ENCODE results near the gene SLC9A7. TPM values are rescaled to one million over a fixed set of nuclear protein-coding genes. Genes with fewer than 3 reads are reported as not detected.

Gene SLC9A7
- total and polyA plus RNA-seq, 2 donors (not counting 1 experiment from before 2014, with no cell fraction given): 13.9 to 47.7 TPM

DNA sequence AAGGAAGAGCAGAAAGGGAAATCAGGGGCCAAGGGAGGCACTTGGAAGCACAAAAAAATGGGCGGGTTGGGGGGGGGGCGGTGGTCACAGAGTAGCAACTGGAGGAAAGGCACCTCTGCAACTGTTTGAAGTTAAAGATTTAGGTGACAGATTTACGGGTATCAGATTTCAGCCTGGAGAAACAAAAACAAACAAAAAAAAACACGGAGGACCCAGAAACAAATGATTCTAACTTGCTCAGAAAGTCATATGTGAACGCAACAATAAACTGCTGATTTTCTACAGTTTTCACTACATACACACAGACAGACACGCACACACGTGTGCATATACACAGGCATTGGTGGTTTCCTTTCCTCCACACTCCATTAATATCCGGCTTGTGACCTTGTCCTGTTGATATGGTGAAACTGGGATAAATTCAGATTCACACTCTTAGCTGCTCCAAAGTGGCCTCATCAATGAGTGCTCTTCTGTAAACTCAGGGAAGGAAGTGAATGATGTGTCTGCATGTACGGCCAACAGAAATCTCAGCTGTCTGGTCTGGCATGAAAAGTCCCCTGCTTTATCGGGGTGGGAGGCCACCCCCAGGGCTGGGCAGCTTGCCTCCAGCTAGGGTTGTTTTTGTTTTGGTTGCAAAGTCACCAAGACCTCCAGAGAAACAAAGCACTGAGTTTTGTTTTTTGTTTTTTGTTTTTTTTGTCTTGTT, 131.1 kb downstream of the SLC9A7 start:
- Histone ChIP-seq H3K9ac (ENCODE audit: insufficient read depth, low read length) (no peak overlapping the region), H3K27ac (ENCODE audit: insufficient read depth, low read length) (peak overlapping the region; percentile 44), H3K4me2 (ENCODE audit: extremely low read depth, insufficient read depth, low read length) (no peak overlapping the region), H3K79me2 (ENCODE audit: control insufficient read depth, insufficient read depth, low read length) (no peaks in the 10 kb centered on the region), H3K27me3 (ENCODE audit: control insufficient read depth, insufficient read depth, low read length) (no peaks in the 10 kb centered on the region), H3K9me3 (ENCODE audit: control insufficient read depth, insufficient read depth, low read depth, low read length) (no peaks in the 10 kb centered on the region), H3K4me1 (ENCODE audit: control insufficient read depth, extremely low read depth, insufficient read depth, low read length) (peaks cover 23% of the 10 kb centered on the region), H3K36me3 (ENCODE audit: control insufficient read depth, insufficient read depth, low read length) (no peaks in the 10 kb centered on the region), H3K4me3 (replicated peaks in 1 of 4; ENCODE audit: control extremely low read depth in 1 of 4, insufficient read depth in 1 of 4, low read depth in 3 of 4, low read length in 4 of 4) (no peak overlapping the region), H2AFZ (ENCODE audit: low read length) (no peak overlapping the region), H4K20me1 (ENCODE audit: control insufficient read depth, extremely low read depth, insufficient read depth, low read length) (no peaks in the 10 kb centered on the region)
- TF ChIP-seq EZH2 (IDR thresholded peaks at IDR 0.05; ENCODE audit: low read length, missing control alignments): no peak
- TF ChIP-seq, protein P1, sequence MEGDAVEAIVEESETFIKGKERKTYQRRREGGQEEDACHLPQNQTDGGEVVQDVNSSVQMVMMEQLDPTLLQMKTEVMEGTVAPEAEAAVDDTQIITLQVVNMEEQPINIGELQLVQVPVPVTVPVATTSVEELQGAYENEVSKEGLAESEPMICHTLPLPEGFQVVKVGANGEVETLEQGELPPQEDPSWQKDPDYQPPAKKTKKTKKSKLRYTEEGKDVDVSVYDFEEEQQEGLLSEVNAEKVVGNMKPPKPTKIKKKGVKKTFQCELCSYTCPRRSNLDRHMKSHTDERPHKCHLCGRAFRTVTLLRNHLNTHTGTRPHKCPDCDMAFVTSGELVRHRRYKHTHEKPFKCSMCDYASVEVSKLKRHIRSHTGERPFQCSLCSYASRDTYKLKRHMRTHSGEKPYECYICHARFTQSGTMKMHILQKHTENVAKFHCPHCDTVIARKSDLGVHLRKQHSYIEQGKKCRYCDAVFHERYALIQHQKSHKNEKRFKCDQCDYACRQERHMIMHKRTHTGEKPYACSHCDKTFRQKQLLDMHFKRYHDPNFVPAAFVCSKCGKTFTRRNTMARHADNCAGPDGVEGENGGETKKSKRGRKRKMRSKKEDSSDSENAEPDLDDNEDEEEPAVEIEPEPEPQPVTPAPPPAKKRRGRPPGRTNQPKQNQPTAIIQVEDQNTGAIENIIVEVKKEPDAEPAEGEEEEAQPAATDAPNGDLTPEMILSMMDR (conservative IDR thresholded peaks at IDR 0.05 in 1 of 2, IDR thresholded peaks at IDR 0.05 in 1 of 2; ENCODE audit: low read depth in 1 of 2, low read length in 2 of 2): no peak
- DNase-seq (ENCODE audit: low read depth in 2 of 2): peak in 1 of 2 donors; percentile 42

DNA sequence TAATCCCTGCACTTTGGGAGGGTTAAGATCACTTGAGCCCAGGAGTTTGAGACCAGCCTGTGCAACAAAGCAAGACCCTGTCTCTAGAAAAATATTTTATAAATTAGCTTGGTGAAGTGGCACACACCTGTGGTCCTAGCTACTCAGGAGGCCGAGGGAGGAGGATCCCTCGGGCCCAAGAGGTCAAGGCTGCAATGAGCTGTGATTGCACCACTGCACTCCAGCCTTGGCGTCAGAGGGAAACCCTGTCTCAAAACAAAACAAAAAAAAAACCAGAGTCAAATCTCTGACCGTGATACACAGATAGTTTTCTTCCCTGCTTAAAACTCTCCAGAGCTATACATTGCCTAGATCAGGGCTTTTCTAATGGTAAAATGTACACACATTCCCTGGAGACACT, 131.9 kb downstream of the SLC9A7 start:
- Histone ChIP-seq H2AFZ (ENCODE audit: low read length) (no peak overlapping the region), H3K4me3 (replicated peaks in 1 of 4; ENCODE audit: control extremely low read depth in 1 of 4, insufficient read depth in 1 of 4, low read depth in 3 of 4, low read length in 4 of 4) (no peak overlapping the region), H3K36me3 (ENCODE audit: control insufficient read depth, insufficient read depth, low read length) (no peaks in the 10 kb centered on the region), H3K27me3 (ENCODE audit: control insufficient read depth, insufficient read depth, low read length) (no peaks in the 10 kb centered on the region), H4K20me1 (ENCODE audit: control insufficient read depth, extremely low read depth, insufficient read depth, low read length) (no peaks in the 10 kb centered on the region), H3K9ac (ENCODE audit: insufficient read depth, low read length) (no peak overlapping the region), H3K9me3 (ENCODE audit: control insufficient read depth, insufficient read depth, low read depth, low read length) (no peaks in the 10 kb centered on the region), H3K27ac (ENCODE audit: insufficient read depth, low read length) (no peak overlapping the region), H3K4me2 (ENCODE audit: extremely low read depth, insufficient read depth, low read length) (no peak overlapping the region), H3K4me1 (ENCODE audit: control insufficient read depth, extremely low read depth, insufficient read depth, low read length) (peaks cover 23% of the 10 kb centered on the region), H3K79me2 (ENCODE audit: control insufficient read depth, insufficient read depth, low read length) (no peaks in the 10 kb centered on the region)
- TF ChIP-seq, protein P1 (conservative IDR thresholded peaks at IDR 0.05 in 1 of 2, IDR thresholded peaks at IDR 0.05 in 1 of 2; ENCODE audit: low read depth in 1 of 2, low read length in 2 of 2): no peak
- no peak for TF ChIP-seq EZH2 (IDR thresholded peaks at IDR 0.05; ENCODE audit: low read length, missing control alignments)
- no peak for DNase-seq (ENCODE audit: low read depth in 2 of 2)

DNA sequence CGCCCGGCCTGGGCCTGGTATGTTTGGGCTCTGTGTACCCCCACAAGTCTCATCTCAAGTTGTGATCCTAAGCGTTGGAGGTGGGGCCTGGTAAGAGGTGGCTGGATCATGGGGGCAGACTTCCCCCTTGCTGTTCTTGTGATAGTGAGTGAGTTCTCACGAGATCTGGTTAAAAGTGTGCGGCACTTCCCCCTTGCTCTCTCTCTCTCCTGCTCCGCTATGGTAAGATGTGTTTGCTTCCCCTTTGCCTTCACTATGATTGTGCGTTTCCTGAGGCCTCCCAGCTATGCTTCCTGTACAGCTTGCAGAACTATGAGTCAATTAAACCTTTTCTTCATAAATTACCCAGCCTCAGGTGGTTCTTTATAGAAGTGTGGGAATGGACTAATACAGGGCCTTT, 132.4 kb downstream of the SLC9A7 start:
- Histone ChIP-seq H3K4me1 (ENCODE audit: control insufficient read depth, extremely low read depth, insufficient read depth, low read length) (peaks cover 23% of the 10 kb centered on the region), H3K79me2 (ENCODE audit: control insufficient read depth, insufficient read depth, low read length) (no peaks in the 10 kb centered on the region), H3K9me3 (ENCODE audit: control insufficient read depth, insufficient read depth, low read depth, low read length) (no peaks in the 10 kb centered on the region), H2AFZ (ENCODE audit: low read length) (no peak overlapping the region), H4K20me1 (ENCODE audit: control insufficient read depth, extremely low read depth, insufficient read depth, low read length) (no peaks in the 10 kb centered on the region), H3K9ac (ENCODE audit: insufficient read depth, low read length) (no peak overlapping the region), H3K4me2 (ENCODE audit: extremely low read depth, insufficient read depth, low read length) (no peak overlapping the region), H3K27me3 (ENCODE audit: control insufficient read depth, insufficient read depth, low read length) (no peaks in the 10 kb centered on the region), H3K36me3 (ENCODE audit: control insufficient read depth, insufficient read depth, low read length) (no peaks in the 10 kb centered on the region), H3K27ac (ENCODE audit: insufficient read depth, low read length) (no peak overlapping the region), H3K4me3 (replicated peaks in 1 of 4; ENCODE audit: control extremely low read depth in 1 of 4, insufficient read depth in 1 of 4, low read depth in 3 of 4, low read length in 4 of 4) (no peak overlapping the region)
- TF ChIP-seq, protein P1 (conservative IDR thresholded peaks at IDR 0.05 in 1 of 2, IDR thresholded peaks at IDR 0.05 in 1 of 2; ENCODE audit: low read depth in 1 of 2, low read length in 2 of 2): no peak
- no peak for TF ChIP-seq EZH2 (IDR thresholded peaks at IDR 0.05; ENCODE audit: low read length, missing control alignments)
- no peak for DNase-seq (ENCODE audit: low read depth in 2 of 2)
